Measurements from ENCODE around the gene INAFM2.

- TF ChIP-seq SP1 (IDR thresholded peaks at IDR 0.05) = no peak
- TF ChIP-seq FOXA1 (IDR thresholded peaks at IDR 0.05) = no peak
- no peak for TF ChIP-seq SUZ12 (IDR thresholded peaks at IDR 0.05)
- TF ChIP-seq FOXM1 (IDR thresholded peaks at IDR 0.05; ENCODE audit: borderline replicate concordance) = no peak
- TF ChIP-seq ZNF384 (IDR thresholded peaks at IDR 0.05) = no peak
- no peak for TF ChIP-seq ELF4 (IDR thresholded peaks at IDR 0.05)
These were observed 6.9 kb downstream of the INAFM2 start for GRCh38 chr15:40330368-40330836.

All from HEK293T (cell line).